GM12864 (cell line): ENCODE data around the gene NME1.

Experiments used
- DNase-seq: peaks from one replicate; pipeline ENCODE4 v3.0.0-alpha.2; 2011; ENCODE audit warnings: low read depth
- H3K4me3 ChIP-seq: 2 replicates; pipeline ENCODE4 v1.5.1; 2011; ENCODE audit warnings: mild to moderate bottlenecking, low read depth, low read length, control low read depth
- TF ChIP-seq, protein P1 (sequence below): IDR thresholded peaks from 2 replicates; pipeline ENCODE4 v1.5.1; 2011; ENCODE audit warnings: low read depth, mild to moderate bottlenecking, moderate library complexity, low read length, control low read depth, inconsistent platforms; ENCODE audit errors: missing control alignments

Gene NME1

GRCh38 chr17:51152766-51153209 is 571 bp upstream of the NME1 start:
- TF ChIP-seq, protein P1, sequence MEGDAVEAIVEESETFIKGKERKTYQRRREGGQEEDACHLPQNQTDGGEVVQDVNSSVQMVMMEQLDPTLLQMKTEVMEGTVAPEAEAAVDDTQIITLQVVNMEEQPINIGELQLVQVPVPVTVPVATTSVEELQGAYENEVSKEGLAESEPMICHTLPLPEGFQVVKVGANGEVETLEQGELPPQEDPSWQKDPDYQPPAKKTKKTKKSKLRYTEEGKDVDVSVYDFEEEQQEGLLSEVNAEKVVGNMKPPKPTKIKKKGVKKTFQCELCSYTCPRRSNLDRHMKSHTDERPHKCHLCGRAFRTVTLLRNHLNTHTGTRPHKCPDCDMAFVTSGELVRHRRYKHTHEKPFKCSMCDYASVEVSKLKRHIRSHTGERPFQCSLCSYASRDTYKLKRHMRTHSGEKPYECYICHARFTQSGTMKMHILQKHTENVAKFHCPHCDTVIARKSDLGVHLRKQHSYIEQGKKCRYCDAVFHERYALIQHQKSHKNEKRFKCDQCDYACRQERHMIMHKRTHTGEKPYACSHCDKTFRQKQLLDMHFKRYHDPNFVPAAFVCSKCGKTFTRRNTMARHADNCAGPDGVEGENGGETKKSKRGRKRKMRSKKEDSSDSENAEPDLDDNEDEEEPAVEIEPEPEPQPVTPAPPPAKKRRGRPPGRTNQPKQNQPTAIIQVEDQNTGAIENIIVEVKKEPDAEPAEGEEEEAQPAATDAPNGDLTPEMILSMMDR, result no peak
- DNase-seq, result no peak
- peak overlapping the region; percentile 46; the same call in 1 of the 2 replicates for H3K4me3 ChIP-seq

DNA sequence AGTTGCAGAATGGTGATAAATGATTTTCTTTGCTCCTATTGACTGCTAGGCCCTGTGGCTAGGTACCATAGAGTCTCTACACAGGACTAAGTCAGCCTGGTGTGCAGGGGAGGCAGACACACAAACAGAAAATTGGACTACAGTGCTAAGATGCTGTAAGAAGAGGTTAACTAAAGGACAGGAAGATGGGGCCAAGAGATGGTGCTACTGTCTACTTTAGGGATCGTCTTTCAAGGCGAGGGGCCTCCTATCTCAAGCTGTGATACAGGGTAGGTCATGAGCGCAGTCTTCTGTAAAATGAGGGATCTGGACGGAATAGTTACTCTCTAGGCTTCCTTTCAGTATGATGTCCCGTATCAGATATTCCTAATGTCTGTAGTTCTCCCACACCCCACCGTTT is 817 bp downstream of the NME1 start:
- DNase-seq, result no peak
- peak overlapping the region; percentile 53 for H3K4me3 ChIP-seq
- TF ChIP-seq, protein P1, result no peak

GRCh38 chr17:51155416-51155815 is 2.1 kb downstream of the NME1 start:
- H3K4me3 ChIP-seq, result peak overlapping the region; percentile 53; the same call in 1 of the 2 replicates
- TF ChIP-seq, protein P1, result no peak

GRCh38 chr17:51159604-51160003 is 6.2 kb downstream of the NME1 start:
- TF ChIP-seq, protein P1, result no peak
- no peak for DNase-seq
- H3K4me3 ChIP-seq, result no peak overlapping the region

More at GRCh38 chr17:51155416-51155815, 2.1 kb downstream of the NME1 start:
- no peak for DNase-seq

GRCh38 chr17:51161541-51161940 is 8.2 kb downstream of the NME1 start:
- TF ChIP-seq, protein P1, result no peak
- no peak overlapping the region for H3K4me3 ChIP-seq
- DNase-seq, result no peak

GRCh38 chr17:51164911-51165679 is 11.7 kb downstream of the NME1 start:
- H3K4me3 ChIP-seq, result no peak overlapping the region; the same call in 1 of the 2 replicates
- DNase-seq, result no peak

More at GRCh38 chr17:51164911-51165679, 11.7 kb downstream of the NME1 start:
- TF ChIP-seq, protein P1, result no peak
